HG03064 (cell line): ENCODE results near the gene PARP2.

ENCODE experiments used
- ATAC-seq: cut with Tn5 transposase; IDR thresholded peaks from one replicate; pipeline ENCODE4 v1.9.1; 2021; ENCODE audit warnings: low read depth; ENCODE audit not compliant: unreplicated experiment

PARP2 gene

GRCh38 chr14:20388159-20388558, 44.7 kb downstream of the PARP2 start:
- ATAC-seq, result no peak

DNA sequence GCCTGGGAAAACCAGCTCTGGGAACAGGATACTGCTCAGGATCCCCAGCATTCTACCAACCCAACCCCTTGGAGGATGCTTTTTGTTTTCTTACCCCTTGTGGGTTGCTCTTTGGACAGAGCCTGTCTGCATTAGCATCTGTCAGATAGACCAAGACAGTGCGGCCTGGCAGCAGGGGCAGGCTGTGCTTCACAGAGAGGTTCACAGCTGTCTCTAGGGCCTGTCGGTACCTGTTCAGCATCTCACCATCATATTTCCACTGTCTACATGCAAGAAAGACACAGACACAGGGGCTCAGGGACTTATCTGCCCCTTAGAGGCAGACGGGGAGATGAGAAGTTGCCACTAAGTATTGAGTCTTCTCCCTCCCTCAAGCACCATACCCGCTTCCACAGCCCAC, 48.1 kb downstream of the PARP2 start:
- ATAC-seq, result no peak

- ATAC-seq, result no peak
These were observed 54.1 kb downstream of the PARP2 start for GRCh38 chr14:20397511-20397910.

- no peak for ATAC-seq
These were observed 57.1 kb downstream of the PARP2 start for GRCh38 chr14:20400589-20400964.

- ATAC-seq, result no peak
These were observed 57.6 kb downstream of the PARP2 start for GRCh38 chr14:20400965-20401593.

DNA sequence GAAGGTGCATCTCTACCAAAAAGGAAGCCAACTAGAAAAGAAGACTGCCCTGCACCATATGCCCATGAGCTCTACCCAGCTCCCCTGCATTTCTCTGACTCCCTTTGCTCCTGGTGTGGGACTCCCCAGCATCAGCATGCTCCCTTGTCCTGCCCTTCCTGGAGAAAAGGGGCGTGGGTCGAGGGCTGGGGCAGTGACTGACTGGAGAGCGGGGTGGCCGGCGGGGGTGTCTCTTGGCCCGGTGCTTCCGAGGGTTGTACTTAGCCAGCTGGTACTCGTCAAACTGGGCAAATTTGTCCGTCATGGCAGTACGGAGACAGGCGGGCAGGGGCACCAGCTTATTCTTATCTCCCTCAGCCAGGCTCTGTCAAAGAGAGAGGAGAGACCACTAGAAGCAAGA, 60.1 kb downstream of the PARP2 start:
- ATAC-seq, result no peak
